Upper lobe of left lung (tissue), 6 donors: Measurements from ENCODE around the gene AP5M1. TPM values are rescaled to one million over a fixed set of nuclear protein-coding genes. Genes with fewer than 3 reads are reported as not detected.

ENCODE experiments used
- ATAC-seq, 2 donors: fragments of 200-7000 bp; cut with Tn5 transposase; one replicate each; pipeline ENCODE4 v1.9.1; 2022; ENCODE audit warnings: mild to moderate bottlenecking in 2 of 2, moderate library complexity in 2 of 2; ENCODE audit not compliant: low FRiP score in 2 of 2
- DNase-seq, 2 donors: peaks; one replicate each; pipeline ENCODE4 v3.0.0-alpha.2; 2019 to 2020
- H3K27ac ChIP-seq, 4 donors: fragments of 200-600 bp; sonication (generic); one replicate each; pipeline ENCODE4 v1.5.1; 2016 to 2019
- H3K27me3 ChIP-seq, 4 donors: fragments of 200-600 bp; sonication (generic); one replicate each; pipeline ENCODE4 v1.5.1; 2017 to 2019
- H3K36me3 ChIP-seq, 4 donors: fragments of 200-600 bp; sonication (generic); one replicate each; pipeline ENCODE4 v1.5.1; 2016 to 2019
- H3K4me1 ChIP-seq, 4 donors: fragments of 200-600 bp; sonication (generic); one replicate each; pipeline ENCODE4 v1.5.1; 2018 to 2019
- H3K4me3 ChIP-seq, 4 donors: fragments of 200-600 bp; sonication (generic); one replicate each; pipeline ENCODE4 v1.5.1; 2017 to 2019; ENCODE audit warnings: mild to moderate bottlenecking in 2 of 4, moderate library complexity in 1 of 4
- H3K9me3 ChIP-seq, 4 donors: fragments of 200-600 bp; sonication (generic); one replicate each; pipeline ENCODE4 v1.5.1; 2018 to 2019
- CTCF ChIP-seq, 6 experiments: fragments of 450-650 bp in 4 of 6; fragments of 200-600 bp in 2 of 6; sonication (generic) in 2 of 6; IDR thresholded peaks; one replicate each; pipeline ENCODE4 v1.5.1; 2016 to 2019; ENCODE audit warnings: antibody characterized with exemption in 6 of 6
- EP300 ChIP-seq, 4 donors: sonication (generic); formaldehyde crosslinking; IDR thresholded peaks; one replicate each; pipeline ENCODE4 v1.5.1; 2017; ENCODE audit warnings: antibody characterized with exemption in 4 of 4, control low read depth in 2 of 4
- POLR2A ChIP-seq, 4 donors: fragments of 450-650 bp; IDR thresholded peaks; one replicate each; pipeline ENCODE4 v1.5.1; 2016 to 2017; ENCODE audit warnings: antibody characterized with exemption in 4 of 4, mild to moderate bottlenecking in 2 of 4
- POLR2AphosphoS5 ChIP-seq, 2 donors: sonication (generic); formaldehyde crosslinking; IDR thresholded peaks; one replicate each; pipeline ENCODE4 v1.5.1; 2017; ENCODE audit warnings: antibody characterized with exemption in 2 of 2
- WGBS, 2 donors: methylation state at CpG; one replicate each; pipeline ENCODE4 v1.1.5; 2017 to 2018; 5-methylcytosine and 5-hydroxymethylcytosine counted together
- total RNA-seq, 6 donors: library from RNA; depleted of rRNA in 4 of 6; stranded (reverse); fragments of >200 nt in 4 of 6; gene quantifications; one replicate each; pipeline versions ENCODE4 v1.1.0 to v1.2.1, GENCODE V29; 2016 to 2021
- donor health status: DM: no; HTN: no; CAD: no; lungs with moderate emphysema.
- donor health status: DM: no; HTN: yes; CAD: no; lungs with severe emphysema.

Gene AP5M1
- total RNA-seq, 6 donors from 2014 or later: 17.8 to 38.1 (median 24.9) TPM

GRCh38 chr14:57345106-57345505 is 76.3 kb downstream of the AP5M1 start:
- Histone ChIP-seq H3K4me1 (no peaks in the 10 kb centered on the region), H3K4me3 (no peak overlapping the region), H3K9me3 (no peaks in the 10 kb centered on the region), H3K27me3 (no peaks in the 10 kb centered on the region), H3K27ac (no peak overlapping the region), H3K36me3 (no peaks in the 10 kb centered on the region)
- peak in 1 of 2 donors; percentile 13 for DNase-seq
- no peak for ATAC-seq
- no peak for TF ChIP-seq POLR2A (IDR thresholded peaks at IDR 0.05)
- 75 to 91% methylated on average over 7 to 9 of the region's 9 CpGs for WGBS, 2 donors

DNA sequence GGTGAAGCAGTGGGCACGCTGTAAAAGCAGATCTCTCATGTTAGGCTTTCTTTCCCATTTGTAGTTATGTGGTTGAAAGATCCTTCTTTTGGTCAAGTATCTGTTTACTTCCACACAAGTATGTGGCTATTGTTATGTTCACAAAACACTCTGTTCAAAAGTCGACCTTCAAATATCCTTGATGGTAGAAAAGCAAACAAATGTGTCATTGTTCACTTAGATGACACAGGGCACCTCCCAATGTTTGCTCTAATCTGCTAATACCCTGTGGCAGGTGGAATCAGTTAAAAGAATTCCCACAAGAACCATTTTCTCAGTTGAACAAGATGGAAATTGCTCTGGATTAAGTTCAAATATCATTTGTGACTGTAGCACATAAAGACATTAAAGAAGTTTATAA is 78.0 kb downstream of the AP5M1 start:
- 45 to 46% methylated on average over 2 of the region's 2 CpGs for WGBS, 2 donors
- Histone ChIP-seq H3K27ac (no peak overlapping the region), H3K9me3 (no peaks in the 10 kb centered on the region), H3K36me3 (no peaks in the 10 kb centered on the region), H3K4me1 (no peaks in the 10 kb centered on the region), H3K27me3 (no peaks in the 10 kb centered on the region), H3K4me3 (no peak overlapping the region)
- DNase-seq: no peak
- no peak for TF ChIP-seq POLR2A (IDR thresholded peaks at IDR 0.05)
- TF ChIP-seq CTCF (IDR thresholded peaks at IDR 0.05): no peak
- no peak for TF ChIP-seq POLR2AphosphoS5 (IDR thresholded peaks at IDR 0.05)
- TF ChIP-seq EP300 (IDR thresholded peaks at IDR 0.05): no peak
- ATAC-seq: no peak

Other genes starting within 250 kb of the AP5M1 start
- gene EXOC5, start 66 bp upstream of the AP5M1 start, total RNA-seq: 10 to 100 TPM; 21.4 to 63.2 (median 48.0) TPM
- gene NAA30, start 121.6 kb downstream of the AP5M1 start, total RNA-seq: 10 to 100 TPM in 4 of 6 donors, 1 to 10 TPM in 2; 3.0 to 23.9 (median 10.0) TPM
- gene CCDC198, start 224.9 kb downstream of the AP5M1 start, total RNA-seq: not detected